K562 (cell line): ENCODE measurements around the gene POLR3C. TPM values are rescaled to one million over a fixed set of nuclear protein-coding genes. Genes with fewer than 3 reads are reported as not detected.

Experiments used
- ARID3A ChIP-seq: IDR thresholded peaks from 2 replicates; pipeline ENCODE4 v1.6.1; 2012; ENCODE audit warnings: low read depth, low read length, improper control_type of control experiment, borderline replicate concordance
- EGR1 ChIP-seq: fragments of 450-650 bp; conservative IDR thresholded peaks from 2 replicates; pipeline ENCODE4 v1.6.1; 2017; ENCODE audit warnings: mild to moderate bottlenecking
- ETS2 ChIP-seq: IDR thresholded peaks from 2 replicates; pipeline ENCODE4 v1.6.1; 2016; ENCODE audit warnings: borderline replicate concordance, missing genetic modification characterization, mild to moderate bottlenecking, moderate library complexity, missing compliant biosample characterization; ENCODE audit not compliant: poor library complexity, severe bottlenecking
- GMEB1 ChIP-seq: fragments of 250-450 bp; sonication (Bioruptor Pico); IDR thresholded peaks from 2 replicates; pipeline ENCODE4 v1.4.0; 2020; ENCODE audit warnings: mild to moderate bottlenecking
- HDAC3 ChIP-seq: fragments of 450-650 bp; IDR thresholded peaks from 2 replicates; pipeline ENCODE4 v1.6.1; 2018; ENCODE audit warnings: borderline replicate concordance, mild to moderate bottlenecking, moderate library complexity; ENCODE audit not compliant: partially characterized antibody
- LARP7 ChIP-seq: fragments of 450-650 bp; IDR thresholded peaks from 2 replicates; pipeline ENCODE4 v1.6.1; 2016
- NFE2 ChIP-seq: IDR thresholded peaks from 2 replicates; pipeline ENCODE4 v1.6.1; 2014; ENCODE audit warnings: antibody characterized with exemption, low read depth
- POLR2A ChIP-seq: fragments of 450-650 bp; conservative IDR thresholded peaks from 2 replicates; pipeline ENCODE4 v1.6.1; 2016
- SMAD1 ChIP-seq: fragments of 150-350 bp; IDR thresholded peaks from 2 replicates; pipeline ENCODE4 v1.6.1; 2014; ENCODE audit warnings: low read length, low read depth; ENCODE audit not compliant: partially characterized antibody
- TBL1XR1 ChIP-seq, 2 experiments: IDR thresholded peaks; 2 replicates each; pipeline ENCODE4 v1.6.1; 2012; ENCODE audit warnings: improper control_type of control experiment in 2 of 2, low read length in 2 of 2, mild to moderate bottlenecking in 1 of 2
- ZNF146 ChIP-seq: IDR thresholded peaks from one replicate; pipeline ENCODE4 v1.6.1; 2018; ENCODE audit warnings: missing compliant biosample characterization; ENCODE audit not compliant: unreplicated experiment
- ZNF407 ChIP-seq: fragments of 450-650 bp; IDR thresholded peaks from 2 replicates; pipeline ENCODE4 v1.6.1; 2016; ENCODE audit warnings: low read depth
- ZNF695 ChIP-seq: fragments of 450-650 bp; formaldehyde crosslinking; IDR thresholded peaks from 2 replicates; pipeline ENCODE4 v1.4.0; 2020; ENCODE audit warnings: mild to moderate bottlenecking, moderate library complexity
- ZNF830 ChIP-seq: fragments of 250-450 bp; sonication (Bioruptor Pico); IDR thresholded peaks from 2 replicates; pipeline ENCODE4 v1.5.0; 2021; ENCODE audit warnings: mild to moderate bottlenecking
- polyA plus RNA-seq, 8 experiments: library from polyadenylated mRNA; depleted of rRNA in 4 of 8; stranded (reverse) in 5 of 8; unstranded in 3 of 8; fragments of >200 nt; fragmentation: Nextera tagmentation in 2 of 8; fragmentation: Illumina TruSeq in 1 of 8; extraction: Ambion mirVana in 2 of 8; extraction: Trizol in 1 of 8; gene quantifications; 2 replicates each; pipeline versions ENCODE4 v1.2.1 to v1.2.3, GENCODE V29; 2011 to 2014; ENCODE audit warnings: inconsistent platforms in 1 of 8, missing spikeins in 1 of 8
- total RNA-seq, 7 experiments: library from RNA; depleted of rRNA in 6 of 7; stranded (reverse); fragments of >200 nt in 6 of 7; fragmentation: Illumina TruSeq in 2 of 7; extraction: Trizol in 2 of 7; gene quantifications; 2 replicates each; pipeline versions ENCODE4 v1.2.1 to v1.2.3, GENCODE V29; 2011 to 2021; ENCODE audit warnings: low replicate concordance in 1 of 7

The POLR3C gene
- total and polyA plus RNA-seq, 9 of the 15 experiments (the other 6 are each of a cell fraction or from before 2014, with no cell fraction given), result 19.7 to 64.1 (median 45.2) TPM

- TF ChIP-seq TBL1XR1 (IDR thresholded peaks at IDR 0.05; ENCODE audit: low read length in 2 of 2) (no peak), ZNF407 (no peak), GMEB1 (CRISPR knock-in tag) (peak; percentile 63), LARP7 (no peak), ETS2 (tag) (no peak), POLR2A (peak; percentile 90), ZNF146 (CRISPR knock-in tag) (no peak), SMAD1 (peak; percentile 29), ZNF695 (CRISPR knock-in tag) (no peak), NFE2 (no peak), ZNF830 (CRISPR knock-in tag) (0 out of 2 replicates have a peak, but pooled peaks have one; percentile 42), EGR1 (no peak), HDAC3 (no peak), ARID3A (no peak)
These were observed at the start of gene POLR3C, which contains the start of gene RNF115 (continued) for GRCh38 chr1:145823565-145824498.
